HCEC 1CT (cell line): ENCODE data around the gene CARD6.
"Not testable (repeated sequence)": the region's sequence is repeated elsewhere in the genome, so short reads cannot be mapped to it uniquely, and the experiment has no call there.

ENCODE experiments used
- DNase-seq: peaks from one replicate; pipeline ENCODE4 v3.0.0-alpha.2; 2017

CARD6 gene

GRCh38 chr5:40841068-40841805, at the start of gene CARD6:
Gene CARD6 (plus strand): TSS chr5:40841367. CDS start chr5:40841383, 16 bp downstream.
- DNase-seq, result peak; percentile 63

- DNase-seq, result peak; percentile 41
Observed at GRCh38 chr5:40791715-40792139, 49.4 kb upstream of the CARD6 start.

- not testable (repeated sequence) for DNase-seq
Observed at GRCh38 chr5:40792691-40793090, 48.5 kb upstream of the CARD6 start.

GRCh38 chr5:40794340-40794739, 46.8 kb upstream of the CARD6 start:
- DNase-seq, result not testable (repeated sequence)

GRCh38 chr5:40794877-40795276, 46.3 kb upstream of the CARD6 start:
- DNase-seq, result not testable (repeated sequence)

GRCh38 chr5:40796487-40796889, 44.7 kb upstream of the CARD6 start:
- DNase-seq, result peak; percentile 82

- peak; percentile 76 for DNase-seq
Observed at GRCh38 chr5:40797273-40798011, 43.7 kb upstream of the CARD6 start.

GRCh38 chr5:40798012-40798800, 43.0 kb upstream of the CARD6 start, which contains the start of gene PRKAA1:
Gene PRKAA1 (minus strand): TSS chr5:40798374. CDS start chr5:40798189, 185 bp downstream.
- peak; percentile 89 for DNase-seq

GRCh38 chr5:40798801-40799210, 42.4 kb upstream of the CARD6 start:
- peak; percentile 72 for DNase-seq

- no peak for DNase-seq
Observed at GRCh38 chr5:40799258-40799657, 41.9 kb upstream of the CARD6 start.

GRCh38 chr5:40801771-40802562, 39.2 kb upstream of the CARD6 start:
- DNase-seq, result no peak

GRCh38 chr5:40812125-40812524, 29.0 kb upstream of the CARD6 start:
- no peak for DNase-seq

- DNase-seq, result no peak
Observed at GRCh38 chr5:40813698-40814281, 27.4 kb upstream of the CARD6 start.

- no peak for DNase-seq
Observed at GRCh38 chr5:40823459-40823858, 17.7 kb upstream of the CARD6 start.

- DNase-seq, result not testable (repeated sequence)
Observed at GRCh38 chr5:40825461-40826043, 15.6 kb upstream of the CARD6 start.

GRCh38 chr5:40826489-40827187, 14.5 kb upstream of the CARD6 start:
- no peak for DNase-seq

GRCh38 chr5:40827188-40827977, 13.8 kb upstream of the CARD6 start:
- DNase-seq, result no peak

GRCh38 chr5:40828021-40828631, 13.0 kb upstream of the CARD6 start:
- no peak for DNase-seq
